ENCODE results near the gene FOXA3.

- TF ChIP-seq CTCF (IDR thresholded peaks at IDR 0.05; ENCODE audit: borderline replicate concordance, extremely low read depth, low read length, poor library complexity, severe bottlenecking) (no peak), EZH2 (IDR thresholded peaks at IDR 0.05; ENCODE audit: borderline replicate concordance, low read depth, low read length, severe bottlenecking) (no peak)
Observed at GRCh38 chr19:45900738-45901431, 36.8 kb downstream of the FOXA3 start.
